WTC11 (cell line): Measurements from ENCODE around the gene FASTKD3. TPM values are rescaled to one million over a fixed set of nuclear protein-coding genes. Genes with fewer than 3 reads are reported as not detected.

Source experiments
- AFF4 ChIP-seq: sonication (generic); formaldehyde crosslinking; IDR thresholded peaks from 2 replicates; pipeline ENCODE4 v1.8.1; 2023; ENCODE audit warnings: mild to moderate bottlenecking, missing genetic modification reagents, borderline replicate concordance
- ARID4B ChIP-seq: sonication (generic); formaldehyde crosslinking; IDR thresholded peaks from 2 replicates; pipeline ENCODE4 v1.8.0; 2023; ENCODE audit warnings: missing genetic modification reagents, mild to moderate bottlenecking, borderline replicate concordance
- ELF4 ChIP-seq: sonication (generic); formaldehyde crosslinking; IDR thresholded peaks from 2 replicates; pipeline ENCODE4 v1.8.1; 2022; ENCODE audit warnings: low read depth, mild to moderate bottlenecking, moderate library complexity, missing genetic modification reagents
- FOXP1 ChIP-seq: sonication (generic); formaldehyde crosslinking; IDR thresholded peaks from 2 replicates; pipeline ENCODE4 v1.8.0; 2022; ENCODE audit warnings: missing genetic modification reagents, mild to moderate bottlenecking, moderate library complexity, borderline replicate concordance
- GABPB1 ChIP-seq: sonication (generic); formaldehyde crosslinking; IDR thresholded peaks from 2 replicates; pipeline ENCODE4 v1.8.1; 2023; ENCODE audit warnings: mild to moderate bottlenecking, missing genetic modification reagents
- IRF1 ChIP-seq: sonication (generic); formaldehyde crosslinking; IDR thresholded peaks from 2 replicates; pipeline ENCODE4 v1.8.0; 2023; ENCODE audit warnings: missing genetic modification reagents
- KAT7 ChIP-seq: sonication (generic); formaldehyde crosslinking; IDR thresholded peaks from 2 replicates; pipeline ENCODE4 v1.8.1; 2023; ENCODE audit warnings: missing genetic modification reagents, mild to moderate bottlenecking, borderline replicate concordance
- MXD4 ChIP-seq: fragments of 250-450 bp; sonication (Bioruptor Pico); IDR thresholded peaks from 2 replicates; pipeline ENCODE4 v1.8.0; 2021; ENCODE audit warnings: mild to moderate bottlenecking, moderate library complexity, borderline replicate concordance
- MYBL2 ChIP-seq: sonication (generic); formaldehyde crosslinking; IDR thresholded peaks from 2 replicates; pipeline ENCODE4 v1.8.1; 2023; ENCODE audit warnings: mild to moderate bottlenecking, moderate library complexity, missing genetic modification reagents
- NFYB ChIP-seq: sonication (generic); formaldehyde crosslinking; conservative IDR thresholded peaks from 2 replicates; pipeline ENCODE4 v1.8.0; 2022; ENCODE audit warnings: low read depth, missing genetic modification reagents
- PREB ChIP-seq: sonication (generic); formaldehyde crosslinking; IDR thresholded peaks from 2 replicates; pipeline ENCODE4 v1.8.1; 2022; ENCODE audit warnings: mild to moderate bottlenecking, missing genetic modification reagents, moderate library complexity, borderline replicate concordance
- SMAD4 ChIP-seq: sonication (generic); formaldehyde crosslinking; IDR thresholded peaks from 2 replicates; pipeline ENCODE4 v1.8.0; 2022; ENCODE audit warnings: mild to moderate bottlenecking, missing genetic modification reagents
- SP1 ChIP-seq: sonication (generic); formaldehyde crosslinking; conservative IDR thresholded peaks from 2 replicates; pipeline ENCODE4 v1.8.1; 2022; ENCODE audit warnings: missing genetic modification reagents
- TEAD4 ChIP-seq: sonication (generic); formaldehyde crosslinking; IDR thresholded peaks from 2 replicates; pipeline ENCODE4 v1.8.0; 2022; ENCODE audit warnings: mild to moderate bottlenecking, missing genetic modification reagents
- ZNF121 ChIP-seq: sonication (generic); formaldehyde crosslinking; IDR thresholded peaks from 2 replicates; pipeline ENCODE4 v1.8.0; 2023; ENCODE audit warnings: missing genetic modification reagents
- ZNF281 ChIP-seq: sonication (generic); formaldehyde crosslinking; IDR thresholded peaks from 2 replicates; pipeline ENCODE4 v1.8.0; 2023; ENCODE audit warnings: mild to moderate bottlenecking, missing genetic modification reagents
- ZNF423 ChIP-seq: fragments of 250-450 bp; sonication (Bioruptor Pico); IDR thresholded peaks from 2 replicates; pipeline ENCODE4 v2.1.2; 2022; ENCODE audit warnings: mild to moderate bottlenecking, moderate library complexity
- ZNF532 ChIP-seq: fragments of 250-450 bp; sonication (Bioruptor Pico); IDR thresholded peaks from 2 replicates; pipeline ENCODE4 v1.9.0; 2021; ENCODE audit warnings: mild to moderate bottlenecking, borderline replicate concordance
- total RNA-seq: library from RNA; stranded (reverse); gene quantifications from 3 replicates; pipeline ENCODE4 v1.2.3, GENCODE V29; 2021

The FASTKD3 gene
- total RNA-seq, 1 experiment from 2014 or later = 8.7 TPM

- TF ChIP-seq PREB (CRISPR knock-in tag) = no peak
- no peak for TF ChIP-seq IRF1
- TF ChIP-seq SP1 (CRISPR knock-in tag) = peak; percentile 45; the same call in 1 of the 2 replicates
- no peak for TF ChIP-seq ZNF281 (CRISPR knock-in tag)
- TF ChIP-seq AFF4 (CRISPR knock-in tag) = no peak
- no peak for TF ChIP-seq SMAD4 (CRISPR knock-in tag)
- TF ChIP-seq MYBL2 (CRISPR knock-in tag) = no peak
- no peak for TF ChIP-seq ELF4 (CRISPR knock-in tag)
- no peak for TF ChIP-seq TEAD4
- no peak for TF ChIP-seq NFYB
- TF ChIP-seq ZNF121 = no peak
- TF ChIP-seq ZNF423 (CRISPR knock-in tag) = peak; percentile 66; the same call in 1 of the 2 replicates
- no peak for TF ChIP-seq ZNF532
- no peak for TF ChIP-seq KAT7 (CRISPR knock-in tag)
- TF ChIP-seq GABPB1 (CRISPR knock-in tag) = no peak
- no peak for TF ChIP-seq ARID4B (CRISPR knock-in tag)
- TF ChIP-seq FOXP1 (CRISPR knock-in tag) = 0 out of 2 replicates have a peak, but pooled peaks have one; percentile 27
- no peak for TF ChIP-seq MXD4 (CRISPR knock-in tag)
Observed at GRCh38 chr5:7849681-7850394, 19.0 kb downstream of the FASTKD3 start (continued).
